GM12878 (cell line): ENCODE measurements around the gene ANKDD1A. TPM values are rescaled to one million over a fixed set of nuclear protein-coding genes. Genes with fewer than 3 reads are reported as not detected.

Experiments used
- EED ChIP-seq: sonication (generic); IDR thresholded peaks from 2 replicates; pipeline ENCODE4 v1.6.1; 2016; ENCODE audit warnings: antibody characterized with exemption, low read depth
- EP300 ChIP-seq, 2 experiments: fragments of 150-350 bp in 1 of 2; IDR thresholded peaks; 2 replicates each; pipeline ENCODE4 v1.6.1; 2011 to 2012; ENCODE audit warnings: low read depth in 2 of 2, low read length in 2 of 2, borderline replicate concordance in 1 of 2, improper control_type of control experiment in 1 of 2, inconsistent platforms in 1 of 2; ENCODE audit not compliant: control insufficient read depth in 1 of 2
- ETV6 ChIP-seq, 2 experiments: fragments of 450-650 bp in 1 of 2; IDR thresholded peaks in 1 of 2; conservative IDR thresholded peaks in 1 of 2; 2 replicates each; pipeline ENCODE4 v1.6.1; 2014; ENCODE audit warnings: antibody characterized with exemption in 1 of 2, borderline replicate concordance in 1 of 2, low read depth in 1 of 2, mild to moderate bottlenecking in 1 of 2, moderate library complexity in 1 of 2
- FOXK2 ChIP-seq: fragments of 450-650 bp; IDR thresholded peaks from 2 replicates; pipeline ENCODE4 v1.6.1; 2017; ENCODE audit warnings: mild to moderate bottlenecking, moderate library complexity
- GABPA ChIP-seq: IDR thresholded peaks from 2 replicates; pipeline ENCODE4 v1.6.1; 2014; ENCODE audit warnings: antibody characterized with exemption, low read depth, mild to moderate bottlenecking, inconsistent platforms
- HDAC2 ChIP-seq: fragments of 200-600 bp; sonication (generic); IDR thresholded peaks from 2 replicates; pipeline ENCODE4 v1.6.1; 2017
- IKZF2 ChIP-seq, 2 experiments: fragments of 450-650 bp; IDR thresholded peaks; 2 replicates each; pipeline ENCODE4 v1.6.1; 2017; ENCODE audit warnings: mild to moderate bottlenecking in 2 of 2, moderate library complexity in 2 of 2
- KAT2A ChIP-seq: conservative IDR thresholded peaks from 2 replicates; pipeline ENCODE4 v1.6.1; 2011; ENCODE audit warnings: low read depth, low read length; ENCODE audit not compliant: control insufficient read depth
- KDM1A ChIP-seq: fragments of 200-600 bp; sonication (generic); IDR thresholded peaks from 2 replicates; pipeline ENCODE4 v1.6.1; 2016; ENCODE audit warnings: borderline replicate concordance
- MEF2A ChIP-seq: IDR thresholded peaks from 2 replicates; pipeline ENCODE4 v1.6.1; 2011; ENCODE audit warnings: low read depth, mild to moderate bottlenecking, low read length, moderate library complexity; ENCODE audit not compliant: insufficient read depth
- NRF1 ChIP-seq: conservative IDR thresholded peaks from 2 replicates; pipeline ENCODE4 v1.6.1; 2011; ENCODE audit warnings: mild to moderate bottlenecking, low read depth, low read length, improper control_type of control experiment
- PML ChIP-seq: IDR thresholded peaks from 2 replicates; pipeline ENCODE4 v1.6.1; 2012; ENCODE audit warnings: low read length, inconsistent platforms
- RAD51 ChIP-seq: fragments of 450-650 bp; IDR thresholded peaks from 2 replicates; pipeline ENCODE4 v1.6.1; 2016; ENCODE audit warnings: moderate library complexity, mild to moderate bottlenecking, inconsistent platforms
- RELA ChIP-seq: fragments of 450-650 bp; IDR thresholded peaks from 2 replicates; pipeline ENCODE4 v1.8.0; 2014; ENCODE audit warnings: borderline replicate concordance; ENCODE audit not compliant: partially characterized antibody
- SMAD1 ChIP-seq: fragments of 450-650 bp; IDR thresholded peaks from 2 replicates; pipeline ENCODE4 v1.6.1; 2018; ENCODE audit warnings: mild to moderate bottlenecking, low read depth; ENCODE audit not compliant: partially characterized antibody
- SP1 ChIP-seq: IDR thresholded peaks from one replicate; pipeline ENCODE4 v1.6.1; 2011; ENCODE audit warnings: low read depth, low read length
- SPI1 ChIP-seq: IDR thresholded peaks from 2 replicates; pipeline ENCODE4 v1.6.1; 2011; ENCODE audit warnings: low read depth, mild to moderate bottlenecking, low read length, moderate library complexity, borderline replicate concordance; ENCODE audit not compliant: insufficient read depth
- STAT1 ChIP-seq: fragments of 450-650 bp; conservative IDR thresholded peaks from 2 replicates; pipeline ENCODE4 v1.6.1; 2014; ENCODE audit warnings: antibody characterized with exemption, mild to moderate bottlenecking
- SUZ12 ChIP-seq: fragments of 200-600 bp; sonication (generic); IDR thresholded peaks from one replicate; pipeline ENCODE4 v1.6.1; 2018; ENCODE audit warnings: antibody characterized with exemption, mild to moderate bottlenecking; ENCODE audit not compliant: unreplicated experiment
- TARDBP ChIP-seq: IDR thresholded peaks from 2 replicates; pipeline ENCODE4 v1.6.1; 2016; ENCODE audit warnings: borderline replicate concordance
- YY1 ChIP-seq: IDR thresholded peaks from 2 replicates; pipeline ENCODE4 v1.6.1; 2011; ENCODE audit warnings: low read depth, mild to moderate bottlenecking, low read length
- ZBED1 ChIP-seq: IDR thresholded peaks from 2 replicates; pipeline ENCODE4 v1.6.1; 2016; ENCODE audit warnings: borderline replicate concordance
- ZNF274 ChIP-seq: IDR thresholded peaks from one replicate; pipeline ENCODE4 v1.8.0; 2011; ENCODE audit not compliant: insufficient read length, insufficient read depth
- polyA plus RNA-seq, 11 experiments: library from polyadenylated mRNA; depleted of rRNA in 4 of 11; unstranded in 6 of 11; stranded (reverse) in 5 of 11; fragments of >200 nt; fragmentation: Nextera tagmentation in 4 of 11; fragmentation: Illumina TruSeq in 1 of 11; extraction: Ambion mirVana in 4 of 11; extraction: Trizol in 1 of 11; gene quantifications; 1 replicate in 1 of 11; 2 replicates in 10 of 11; pipeline versions ENCODE4 v1.2.1 to v1.2.3, GENCODE V29; 2011 to 2016; ENCODE audit warnings: inconsistent platforms in 2 of 11, missing spikeins in 2 of 11, low read depth in 1 of 11
- total RNA-seq, 4 experiments: library from RNA; depleted of rRNA in 3 of 4; stranded (reverse); fragments of >200 nt in 3 of 4; fragmentation: Illumina TruSeq in 1 of 4; extraction: Trizol in 1 of 4; gene quantifications; 2 replicates each; pipeline versions ENCODE4 v1.2.1 to v1.2.3, GENCODE V29; 2013 to 2021
- TF ChIP-seq, protein P1 (sequence below): fragments of 450-650 bp; IDR thresholded peaks from 2 replicates; pipeline ENCODE4 v1.6.1; 2018; ENCODE audit warnings: mild to moderate bottlenecking, low read depth, moderate library complexity; ENCODE audit not compliant: partially characterized antibody
- TF ChIP-seq, protein P2 (sequence below): fragments of 450-650 bp; IDR thresholded peaks from 2 replicates; pipeline ENCODE4 v1.6.1; 2017; ENCODE audit warnings: mild to moderate bottlenecking
- TF ChIP-seq, protein P3 (sequence below): fragments of 450-650 bp; IDR thresholded peaks from 2 replicates; pipeline ENCODE4 v1.6.1; 2017; ENCODE audit warnings: mild to moderate bottlenecking, low read depth, inconsistent platforms; ENCODE audit not compliant: poor library complexity, severe bottlenecking

The ANKDD1A gene
- total and polyA plus RNA-seq, 10 of the 15 experiments (the other 5 are each of a cell fraction or from before 2014, with no cell fraction given) = 1.5 to 6.6 (median 4.1) TPM

DNA sequence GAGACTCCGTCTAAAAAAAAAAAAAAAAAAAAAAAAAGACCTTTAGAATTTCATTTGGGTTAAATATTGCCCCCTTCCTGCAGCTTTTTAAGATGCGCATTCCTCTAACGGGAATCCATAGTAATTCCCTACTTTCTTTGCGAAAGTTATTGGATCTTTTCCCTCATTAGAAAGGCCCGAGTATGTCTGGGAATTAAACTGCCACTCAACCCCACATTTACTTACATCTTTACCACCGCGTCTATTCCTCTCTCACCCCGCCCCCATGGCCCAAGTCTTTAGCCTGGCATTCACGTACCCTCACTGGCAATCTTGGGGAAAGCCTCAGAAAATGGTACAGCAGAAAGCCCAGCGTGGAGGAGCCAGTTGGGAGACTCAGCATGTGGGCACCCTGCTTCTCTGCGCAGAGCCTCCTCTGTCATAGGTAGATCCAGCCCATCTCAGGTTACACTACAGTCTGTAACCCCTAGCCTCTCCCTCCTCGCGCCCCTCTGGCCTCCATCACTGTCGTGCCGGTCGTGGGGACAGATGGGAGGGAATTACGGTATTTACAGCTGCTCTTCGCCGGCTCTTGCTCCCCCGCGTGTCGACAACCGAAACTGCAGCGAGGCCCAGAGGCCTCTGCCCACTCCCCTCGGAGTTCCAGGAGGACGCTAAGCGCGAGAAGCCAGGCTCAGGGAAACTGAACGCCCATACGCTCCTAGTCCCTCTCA lies 6.4 kb upstream of the ANKDD1A start (continued):
- no peak for TF ChIP-seq ETV6 (conservative IDR thresholded peaks at IDR 0.05 in 1 of 2, IDR thresholded peaks at IDR 0.05 in 1 of 2; ENCODE audit: borderline replicate concordance in 1 of 2, low read depth in 1 of 2)
- TF ChIP-seq, protein P1, sequence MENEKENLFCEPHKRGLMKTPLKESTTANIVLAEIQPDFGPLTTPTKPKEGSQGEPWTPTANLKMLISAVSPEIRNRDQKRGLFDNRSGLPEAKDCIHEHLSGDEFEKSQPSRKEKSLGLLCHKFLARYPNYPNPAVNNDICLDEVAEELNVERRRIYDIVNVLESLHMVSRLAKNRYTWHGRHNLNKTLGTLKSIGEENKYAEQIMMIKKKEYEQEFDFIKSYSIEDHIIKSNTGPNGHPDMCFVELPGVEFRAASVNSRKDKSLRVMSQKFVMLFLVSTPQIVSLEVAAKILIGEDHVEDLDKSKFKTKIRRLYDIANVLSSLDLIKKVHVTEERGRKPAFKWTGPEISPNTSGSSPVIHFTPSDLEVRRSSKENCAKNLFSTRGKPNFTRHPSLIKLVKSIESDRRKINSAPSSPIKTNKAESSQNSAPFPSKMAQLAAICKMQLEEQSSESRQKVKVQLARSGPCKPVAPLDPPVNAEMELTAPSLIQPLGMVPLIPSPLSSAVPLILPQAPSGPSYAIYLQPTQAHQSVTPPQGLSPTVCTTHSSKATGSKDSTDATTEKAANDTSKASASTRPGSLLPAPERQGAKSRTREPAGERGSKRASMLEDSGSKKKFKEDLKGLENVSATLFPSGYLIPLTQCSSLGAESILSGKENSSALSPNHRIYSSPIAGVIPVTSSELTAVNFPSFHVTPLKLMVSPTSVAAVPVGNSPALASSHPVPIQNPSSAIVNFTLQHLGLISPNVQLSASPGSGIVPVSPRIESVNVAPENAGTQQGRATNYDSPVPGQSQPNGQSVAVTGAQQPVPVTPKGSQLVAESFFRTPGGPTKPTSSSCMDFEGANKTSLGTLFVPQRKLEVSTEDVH = no peak
- no peak for TF ChIP-seq ZNF274
- no peak for TF ChIP-seq KAT2A
- no peak for TF ChIP-seq SMAD1
- TF ChIP-seq TARDBP = no peak
- TF ChIP-seq GABPA = no peak
- TF ChIP-seq SUZ12 = no peak
- TF ChIP-seq FOXK2 = no peak
- no peak for TF ChIP-seq MEF2A
- no peak for TF ChIP-seq SP1
- no peak for TF ChIP-seq IKZF2 (IDR thresholded peaks at IDR 0.05)
- TF ChIP-seq, protein P2, sequence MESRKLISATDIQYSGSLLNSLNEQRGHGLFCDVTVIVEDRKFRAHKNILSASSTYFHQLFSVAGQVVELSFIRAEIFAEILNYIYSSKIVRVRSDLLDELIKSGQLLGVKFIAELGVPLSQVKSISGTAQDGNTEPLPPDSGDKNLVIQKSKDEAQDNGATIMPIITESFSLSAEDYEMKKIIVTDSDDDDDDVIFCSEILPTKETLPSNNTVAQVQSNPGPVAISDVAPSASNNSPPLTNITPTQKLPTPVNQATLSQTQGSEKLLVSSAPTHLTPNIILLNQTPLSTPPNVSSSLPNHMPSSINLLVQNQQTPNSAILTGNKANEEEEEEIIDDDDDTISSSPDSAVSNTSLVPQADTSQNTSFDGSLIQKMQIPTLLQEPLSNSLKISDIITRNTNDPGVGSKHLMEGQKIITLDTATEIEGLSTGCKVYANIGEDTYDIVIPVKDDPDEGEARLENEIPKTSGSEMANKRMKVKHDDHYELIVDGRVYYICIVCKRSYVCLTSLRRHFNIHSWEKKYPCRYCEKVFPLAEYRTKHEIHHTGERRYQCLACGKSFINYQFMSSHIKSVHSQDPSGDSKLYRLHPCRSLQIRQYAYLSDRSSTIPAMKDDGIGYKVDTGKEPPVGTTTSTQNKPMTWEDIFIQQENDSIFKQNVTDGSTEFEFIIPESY = no peak
- TF ChIP-seq RELA = no peak
- TF ChIP-seq HDAC2 = no peak
- TF ChIP-seq RAD51 = no peak
- TF ChIP-seq KDM1A = no peak
- no peak for TF ChIP-seq ZBED1
- TF ChIP-seq EP300 (IDR thresholded peaks at IDR 0.05; ENCODE audit: borderline replicate concordance in 1 of 2, control insufficient read depth in 1 of 2, low read depth in 2 of 2, low read length in 2 of 2) = no peak
- TF ChIP-seq PML = no peak
- TF ChIP-seq NRF1 = no peak
- TF ChIP-seq SPI1 = no peak
- TF ChIP-seq, protein P3, sequence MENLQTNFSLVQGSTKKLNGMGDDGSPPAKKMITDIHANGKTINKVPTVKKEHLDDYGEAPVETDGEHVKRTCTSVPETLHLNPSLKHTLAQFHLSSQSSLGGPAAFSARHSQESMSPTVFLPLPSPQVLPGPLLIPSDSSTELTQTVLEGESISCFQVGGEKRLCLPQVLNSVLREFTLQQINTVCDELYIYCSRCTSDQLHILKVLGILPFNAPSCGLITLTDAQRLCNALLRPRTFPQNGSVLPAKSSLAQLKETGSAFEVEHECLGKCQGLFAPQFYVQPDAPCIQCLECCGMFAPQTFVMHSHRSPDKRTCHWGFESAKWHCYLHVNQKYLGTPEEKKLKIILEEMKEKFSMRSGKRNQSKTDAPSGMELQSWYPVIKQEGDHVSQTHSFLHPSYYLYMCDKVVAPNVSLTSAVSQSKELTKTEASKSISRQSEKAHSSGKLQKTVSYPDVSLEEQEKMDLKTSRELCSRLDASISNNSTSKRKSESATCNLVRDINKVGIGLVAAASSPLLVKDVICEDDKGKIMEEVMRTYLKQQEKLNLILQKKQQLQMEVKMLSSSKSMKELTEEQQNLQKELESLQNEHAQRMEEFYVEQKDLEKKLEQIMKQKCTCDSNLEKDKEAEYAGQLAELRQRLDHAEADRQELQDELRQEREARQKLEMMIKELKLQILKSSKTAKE = no peak
- no peak for TF ChIP-seq EED
- peak; percentile 89 for TF ChIP-seq YY1
- TF ChIP-seq STAT1 = no peak
